Measurements from ENCODE around the gene SLC10A3.

SLC10A3 gene

GRCh38 chrX:154466036-154466435 is 24.4 kb downstream of the SLC10A3 start:
- Mint-ChIP-seq H3K4me3 (no peak overlapping the region), H3K36me3 (no peaks in the 10 kb centered on the region), H3K9me3 (ENCODE audit: low read depth) (no peaks in the 10 kb centered on the region), H3K27ac (no peak overlapping the region), H3K27me3 (no peaks in the 10 kb centered on the region), H3K4me1 (ENCODE audit: low read depth) (peaks cover 2% of the 10 kb centered on the region)

- H3K9me3 Mint-ChIP-seq (ENCODE audit: low read depth), result no peaks in the 10 kb centered on the region
- H3K36me3 Mint-ChIP-seq, result no peaks in the 10 kb centered on the region
- H3K27me3 Mint-ChIP-seq, result no peaks in the 10 kb centered on the region
- H3K27ac Mint-ChIP-seq, result no peak overlapping the region
- H3K4me1 Mint-ChIP-seq (ENCODE audit: low read depth), result peaks cover 2% of the 10 kb centered on the region
- H3K4me3 Mint-ChIP-seq, result no peak overlapping the region
Observed at GRCh38 chrX:154465601-154466000, 24.8 kb downstream of the SLC10A3 start.

- Mint-ChIP-seq H3K4me1 (ENCODE audit: low read depth) (peaks cover 2% of the 10 kb centered on the region), H3K27ac (no peak overlapping the region), H3K27me3 (no peaks in the 10 kb centered on the region), H3K4me3 (no peak overlapping the region), H3K36me3 (no peaks in the 10 kb centered on the region), H3K9me3 (ENCODE audit: low read depth) (no peaks in the 10 kb centered on the region)
Observed at GRCh38 chrX:154464806-154465365, 25.5 kb downstream of the SLC10A3 start.

GRCh38 chrX:154463611-154464220 is 26.7 kb downstream of the SLC10A3 start:
- no peaks in the 10 kb centered on the region for H3K27me3 Mint-ChIP-seq
- peaks cover 4% of the 10 kb centered on the region for H3K4me1 Mint-ChIP-seq (ENCODE audit: low read depth)
- no peaks in the 10 kb centered on the region for H3K9me3 Mint-ChIP-seq (ENCODE audit: low read depth)
- no peak overlapping the region for H3K4me3 Mint-ChIP-seq
- H3K27ac Mint-ChIP-seq, result no peak overlapping the region
- H3K36me3 Mint-ChIP-seq, result no peaks in the 10 kb centered on the region

- Mint-ChIP-seq H3K4me1 (ENCODE audit: low read depth) (peaks cover 6% of the 10 kb centered on the region), H3K9me3 (ENCODE audit: low read depth) (no peaks in the 10 kb centered on the region), H3K27ac (no peak overlapping the region), H3K4me3 (no peak overlapping the region), H3K36me3 (no peaks in the 10 kb centered on the region), H3K27me3 (no peaks in the 10 kb centered on the region)
Observed at GRCh38 chrX:154462396-154462795, 28.0 kb downstream of the SLC10A3 start.

GRCh38 chrX:154460326-154460725 is 30.1 kb downstream of the SLC10A3 start:
- peaks cover 8% of the 10 kb centered on the region for H3K4me1 Mint-ChIP-seq (ENCODE audit: low read depth)
- no peak overlapping the region for H3K27ac Mint-ChIP-seq
- peak overlapping the region; percentile 46 for H3K4me3 Mint-ChIP-seq
- H3K9me3 Mint-ChIP-seq (ENCODE audit: low read depth), result no peaks in the 10 kb centered on the region
- H3K27me3 Mint-ChIP-seq, result no peaks in the 10 kb centered on the region
- no peaks in the 10 kb centered on the region for H3K36me3 Mint-ChIP-seq

- H3K9me3 Mint-ChIP-seq (ENCODE audit: low read depth), result no peaks in the 10 kb centered on the region
- no peaks in the 10 kb centered on the region for H3K36me3 Mint-ChIP-seq
- H3K27me3 Mint-ChIP-seq, result no peaks in the 10 kb centered on the region
- peaks cover 8% of the 10 kb centered on the region for H3K4me1 Mint-ChIP-seq (ENCODE audit: low read depth)
- H3K4me3 Mint-ChIP-seq, result peak overlapping the region; percentile 46
- no peak overlapping the region for H3K27ac Mint-ChIP-seq
Observed at GRCh38 chrX:154459832-154460231, 30.6 kb downstream of the SLC10A3 start.

GRCh38 chrX:154458954-154459778 is 31.3 kb downstream of the SLC10A3 start:
- Mint-ChIP-seq H3K36me3 (no peaks in the 10 kb centered on the region), H3K27ac (peak overlapping the region; percentile 22), H3K4me1 (ENCODE audit: low read depth) (peaks cover 8% of the 10 kb centered on the region), H3K9me3 (ENCODE audit: low read depth) (no peaks in the 10 kb centered on the region), H3K27me3 (no peaks in the 10 kb centered on the region), H3K4me3 (peak overlapping the region; percentile 85)

- Mint-ChIP-seq H3K9me3 (ENCODE audit: low read depth) (no peaks in the 10 kb centered on the region), H3K4me1 (ENCODE audit: low read depth) (peaks cover 8% of the 10 kb centered on the region)
Observed at GRCh38 chrX:154458116-154458953, 32.1 kb downstream of the SLC10A3 start, which contains the start of gene PLXNA3. TSS of gene PLXNA3 (plus strand) at chrX:154458281. CDS start at chrX:154460184, 1,903 bp downstream.

GRCh38 chrX:154457491-154458115 is 32.8 kb downstream of the SLC10A3 start:
- no peaks in the 10 kb centered on the region for H3K36me3 Mint-ChIP-seq
- H3K9me3 Mint-ChIP-seq (ENCODE audit: low read depth), result no peaks in the 10 kb centered on the region
- peaks cover 8% of the 10 kb centered on the region for H3K4me1 Mint-ChIP-seq (ENCODE audit: low read depth)
- peak overlapping the region; percentile 94 for H3K27ac Mint-ChIP-seq
- no peaks in the 10 kb centered on the region for H3K27me3 Mint-ChIP-seq
- peak overlapping the region; percentile 97 for H3K4me3 Mint-ChIP-seq

More at GRCh38 chrX:154458116-154458953, 32.1 kb downstream of the SLC10A3 start, which contains the start of gene PLXNA3:
- peak within 1 kb of the TSS; percentile 94 for H3K27ac Mint-ChIP-seq
- H3K4me3 Mint-ChIP-seq, result peak within 1 kb of the TSS; percentile 97
- no peaks in the 10 kb centered on the region for H3K27me3 Mint-ChIP-seq
- H3K36me3 Mint-ChIP-seq, result no peaks in the 10 kb centered on the region

- Mint-ChIP-seq H3K4me1 (ENCODE audit: low read depth) (peaks cover 4% of the 10 kb centered on the region), H3K27me3 (no peaks in the 10 kb centered on the region), H3K9me3 (ENCODE audit: low read depth) (no peaks in the 10 kb centered on the region), H3K36me3 (no peaks in the 10 kb centered on the region), H3K27ac (no peak overlapping the region), H3K4me3 (no peak overlapping the region)
Observed at GRCh38 chrX:154452823-154453222, 37.6 kb downstream of the SLC10A3 start.

GRCh38 chrX:154450312-154450711 is 40.1 kb downstream of the SLC10A3 start:
- no peak overlapping the region for H3K27ac Mint-ChIP-seq
- H3K27me3 Mint-ChIP-seq, result no peaks in the 10 kb centered on the region
- no peaks in the 10 kb centered on the region for H3K9me3 Mint-ChIP-seq (ENCODE audit: low read depth)
- H3K4me1 Mint-ChIP-seq (ENCODE audit: low read depth), result peaks cover 2% of the 10 kb centered on the region
- H3K36me3 Mint-ChIP-seq, result no peaks in the 10 kb centered on the region
- H3K4me3 Mint-ChIP-seq, result no peak overlapping the region

GRCh38 chrX:154449618-154450017 is 40.8 kb downstream of the SLC10A3 start:
- H3K27me3 Mint-ChIP-seq, result no peaks in the 10 kb centered on the region
- no peaks in the 10 kb centered on the region for H3K9me3 Mint-ChIP-seq (ENCODE audit: low read depth)
- H3K4me3 Mint-ChIP-seq, result no peak overlapping the region
- H3K27ac Mint-ChIP-seq, result no peak overlapping the region
- H3K36me3 Mint-ChIP-seq, result no peaks in the 10 kb centered on the region
- H3K4me1 Mint-ChIP-seq (ENCODE audit: low read depth), result peaks cover 2% of the 10 kb centered on the region

GRCh38 chrX:154448484-154448883 is 41.9 kb downstream of the SLC10A3 start:
- Mint-ChIP-seq H3K36me3 (no peaks in the 10 kb centered on the region), H3K4me1 (ENCODE audit: low read depth) (peaks cover 2% of the 10 kb centered on the region), H3K27ac (no peak overlapping the region), H3K4me3 (no peak overlapping the region), H3K27me3 (no peaks in the 10 kb centered on the region), H3K9me3 (ENCODE audit: low read depth) (no peaks in the 10 kb centered on the region)
